NCI-H345 treated with DMSO at 0.1 percent for 48 hours (cell line): Measurements from ENCODE around the gene FBXO46.

ENCODE experiments used
- DNase-seq: peaks from one replicate; lab custom pipeline; 2025; ENCODE audit not compliant: unreplicated experiment; lab: John Stamatoyannopoulos, UW

Gene FBXO46

GRCh38 chr19:45730368-45731288 lies at the start of gene FBXO46:
FBXO46 (minus strand) TSS chr19:45730896; CDS start chr19:45713495, 17,401 bp downstream.
- DNase-seq = peak; percentile 92

- DNase-seq = no peak
These were observed 49.4 kb upstream of the FBXO46 start for GRCh38 chr19:45780146-45780447.

DNA sequence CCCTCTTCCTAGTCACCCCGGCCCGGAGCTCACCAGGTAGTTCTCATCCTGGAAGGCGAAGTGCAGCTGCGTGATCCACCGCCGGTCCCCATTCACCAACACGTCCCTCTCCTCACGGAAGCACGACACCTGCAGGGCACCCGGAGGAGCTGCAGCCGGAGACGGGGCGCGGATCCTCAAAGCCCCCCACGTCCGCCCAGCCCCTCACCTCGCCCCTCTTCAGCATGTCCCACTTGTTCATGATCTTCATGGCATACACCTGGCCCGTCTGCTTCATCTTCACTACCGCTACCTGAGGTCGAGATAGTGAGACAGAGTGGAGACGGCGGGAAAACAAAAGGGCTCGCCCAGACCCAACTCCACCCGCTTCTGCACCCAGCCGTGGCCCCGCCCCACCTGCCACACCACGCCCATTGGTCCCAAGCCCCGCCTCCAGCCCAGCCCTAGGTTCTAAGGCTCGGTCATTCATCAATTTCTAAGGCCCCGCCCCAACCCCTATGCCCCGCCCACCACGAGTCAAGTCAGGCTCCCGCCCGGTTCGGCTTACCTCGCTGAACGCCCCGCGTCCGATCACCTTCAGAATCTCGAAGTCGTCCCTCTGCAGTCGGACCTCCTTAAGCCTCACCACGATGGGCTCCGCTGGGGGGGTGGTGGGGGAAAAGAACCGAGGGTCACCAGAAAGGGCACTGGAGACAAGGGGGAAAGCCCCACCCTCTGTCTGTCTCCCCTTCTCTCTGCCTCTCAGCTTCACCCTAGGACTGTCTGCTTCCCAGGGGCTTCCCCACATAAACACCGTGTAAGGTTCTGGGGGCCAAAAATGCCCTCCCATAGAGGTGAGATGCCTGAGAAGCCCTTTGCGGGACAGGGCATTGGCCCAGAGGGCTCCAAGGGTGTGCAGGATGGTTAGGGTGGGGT lies 48.8 kb upstream of the FBXO46 start:
- DNase-seq = peak; percentile 50

- DNase-seq = no peak
These were observed 47.4 kb upstream of the FBXO46 start for GRCh38 chr19:45778010-45778661.

GRCh38 chr19:45777395-45777961 lies 46.8 kb upstream of the FBXO46 start:
- no peak for DNase-seq

DNA sequence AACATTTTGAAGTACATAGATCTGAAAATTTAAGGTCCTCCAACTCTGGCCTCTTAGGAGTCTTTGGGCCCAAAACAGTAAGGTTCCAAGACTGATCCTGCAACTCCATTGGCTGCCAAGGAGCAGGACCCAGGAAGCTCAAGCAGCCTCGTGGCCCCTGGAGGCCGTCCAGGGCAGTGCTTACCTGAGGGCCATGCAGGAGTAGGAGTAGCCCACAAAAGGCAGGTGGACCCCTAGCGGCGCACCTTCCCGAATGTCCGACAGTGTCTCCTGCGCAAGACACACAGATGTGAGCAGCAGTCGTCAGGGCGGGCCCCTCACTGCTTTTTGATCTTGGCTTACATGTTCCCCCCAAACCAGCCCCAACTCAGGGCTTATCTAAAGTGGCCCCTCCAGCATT lies 44.1 kb upstream of the FBXO46 start:
- DNase-seq = no peak

- DNase-seq = no peak
These were observed 42.7 kb upstream of the FBXO46 start for GRCh38 chr19:45773384-45773783.

DNA sequence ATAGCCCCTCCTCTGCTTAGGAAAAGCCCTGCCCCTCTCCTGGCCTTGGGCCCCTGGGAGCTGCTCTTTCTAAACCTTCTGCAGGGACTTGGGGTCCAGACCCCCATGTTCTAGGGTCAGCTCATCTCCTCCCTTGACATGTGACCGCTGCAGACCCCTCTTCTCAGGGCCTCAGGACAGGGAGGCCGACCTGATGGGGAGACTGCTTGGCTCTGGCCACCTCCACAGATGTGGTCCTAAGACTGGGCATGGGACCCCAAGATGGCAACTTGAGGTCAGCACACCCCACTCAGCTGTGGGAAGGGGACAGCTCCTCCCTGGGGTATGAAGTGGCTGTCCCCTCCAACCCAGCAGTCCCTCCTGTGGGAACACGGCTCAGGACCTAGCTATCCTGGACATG lies 42.2 kb upstream of the FBXO46 start:
- DNase-seq = no peak

DNA sequence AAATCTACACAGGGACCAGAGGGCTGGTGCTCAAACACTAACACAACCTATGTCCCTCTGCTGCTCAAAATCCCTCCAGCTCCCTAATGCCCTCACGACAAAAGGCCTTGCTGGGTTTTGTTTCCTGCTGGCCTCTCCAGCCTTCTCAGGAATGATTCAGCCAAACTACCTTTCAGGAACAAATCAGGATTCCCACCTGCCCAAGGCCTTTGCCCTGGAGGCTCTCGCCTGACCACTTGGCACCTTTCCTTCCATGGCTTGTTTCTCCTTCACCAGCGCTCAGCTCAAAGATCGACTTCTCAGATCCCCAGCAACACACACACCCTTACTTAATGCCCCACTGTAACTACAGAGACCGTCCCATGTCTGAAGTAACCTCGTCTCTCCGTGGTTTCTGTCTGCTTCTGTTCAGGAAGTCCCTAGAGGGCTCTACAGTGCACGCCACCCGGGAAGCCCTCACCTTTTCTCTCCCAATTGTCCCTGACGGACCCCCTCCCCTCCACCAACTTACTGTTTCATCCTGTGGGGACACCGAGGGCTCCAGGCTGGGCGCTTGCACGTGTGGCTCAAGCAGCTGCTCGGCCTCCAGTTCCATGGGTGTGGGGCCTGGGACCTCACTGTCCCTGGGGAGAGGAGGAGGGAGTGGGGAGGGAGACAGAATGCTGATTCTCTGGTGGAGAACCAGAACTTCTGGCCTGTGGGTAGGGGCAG lies 41.6 kb upstream of the FBXO46 start:
- DNase-seq = no peak

- DNase-seq = no peak
These were observed 40.7 kb upstream of the FBXO46 start for GRCh38 chr19:45771311-45771933.

GRCh38 chr19:45770192-45771101 lies 39.8 kb upstream of the FBXO46 start:
- DNase-seq = peak; percentile 88

DNA sequence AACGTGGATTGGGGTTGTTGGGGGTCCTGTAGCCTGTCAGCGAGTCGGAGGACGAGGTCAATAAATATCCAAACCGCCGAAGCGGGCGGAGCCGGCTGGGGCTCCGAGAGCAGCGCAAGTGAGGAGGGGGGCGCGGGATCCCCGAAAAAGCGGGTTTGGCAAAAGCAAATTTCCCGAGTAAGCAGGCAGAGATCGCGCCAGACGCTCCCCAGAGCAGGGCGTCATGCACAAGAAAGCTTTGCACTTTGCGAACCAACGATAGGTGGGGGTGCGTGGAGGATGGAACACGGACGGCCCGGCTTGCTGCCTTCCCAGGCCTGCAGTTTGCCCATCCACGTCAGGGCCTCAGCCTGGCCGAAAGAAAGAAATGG lies 39.1 kb upstream of the FBXO46 start:
- DNase-seq = no peak

DNA sequence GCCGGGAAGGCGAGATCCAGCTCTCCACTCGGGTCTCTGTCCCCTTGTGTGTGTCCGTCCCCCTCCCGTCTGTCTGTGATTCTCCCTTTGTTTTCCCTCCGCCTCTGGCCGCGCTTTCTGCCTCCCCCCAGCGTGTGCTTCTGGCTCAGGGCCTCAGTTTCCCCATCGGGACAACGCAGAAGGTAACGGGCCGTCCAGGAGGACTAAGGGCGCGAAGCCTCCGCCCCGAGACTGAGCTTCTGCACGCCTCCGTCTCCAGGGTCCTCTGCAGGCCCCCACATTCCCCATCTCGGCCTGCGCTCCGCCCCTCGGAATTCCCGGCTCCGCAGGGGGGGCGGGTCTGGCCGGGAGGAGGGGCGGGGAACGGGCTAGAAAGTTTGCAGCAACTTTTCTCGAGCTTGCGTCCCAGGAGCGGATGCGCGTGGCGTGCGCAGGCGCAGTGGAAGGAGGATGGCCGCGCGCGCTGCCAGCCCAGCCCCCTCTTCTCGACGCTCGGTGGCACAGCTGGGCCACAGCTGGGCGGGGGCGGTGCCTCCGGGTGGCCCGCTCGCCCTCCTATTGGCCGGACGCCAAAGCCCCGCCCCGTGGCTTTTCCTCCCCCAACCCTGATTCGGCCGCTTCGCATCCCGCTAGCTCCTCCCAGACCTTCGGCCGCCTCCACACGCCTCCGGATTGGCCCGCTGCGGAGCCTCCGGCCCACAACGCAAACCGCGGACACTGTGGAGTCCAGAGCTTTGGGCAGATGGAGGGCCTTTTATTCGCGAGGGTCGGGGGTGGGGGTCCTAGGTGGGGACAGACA lies 38.5 kb upstream of the FBXO46 start, which contains the start of gene SIX5:
Gene SIX5, minus strand, starts transcription at position 269 of the 799 bp plus-strand sequence. CDS start 408 bp downstream, outside the sequence.
- DNase-seq = peak; percentile 80

DNA sequence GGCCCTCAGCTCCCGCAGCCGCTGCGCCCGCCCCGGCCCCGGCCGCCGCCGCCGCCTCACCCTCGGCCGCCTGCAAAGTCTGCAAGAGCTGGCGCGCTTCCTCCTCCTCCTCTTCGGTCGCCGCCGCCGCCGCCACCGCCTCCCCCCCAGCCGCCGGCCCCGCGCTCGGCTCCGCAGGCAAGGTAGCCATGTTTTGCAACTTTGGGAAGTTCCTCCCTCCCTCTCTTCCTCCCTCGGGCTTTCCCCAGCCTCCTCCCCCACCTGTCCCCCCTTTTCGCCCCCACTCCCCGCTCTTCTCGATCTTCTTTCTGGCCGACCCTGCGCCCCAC lies 37.9 kb upstream of the FBXO46 start:
- DNase-seq = no peak

DNA sequence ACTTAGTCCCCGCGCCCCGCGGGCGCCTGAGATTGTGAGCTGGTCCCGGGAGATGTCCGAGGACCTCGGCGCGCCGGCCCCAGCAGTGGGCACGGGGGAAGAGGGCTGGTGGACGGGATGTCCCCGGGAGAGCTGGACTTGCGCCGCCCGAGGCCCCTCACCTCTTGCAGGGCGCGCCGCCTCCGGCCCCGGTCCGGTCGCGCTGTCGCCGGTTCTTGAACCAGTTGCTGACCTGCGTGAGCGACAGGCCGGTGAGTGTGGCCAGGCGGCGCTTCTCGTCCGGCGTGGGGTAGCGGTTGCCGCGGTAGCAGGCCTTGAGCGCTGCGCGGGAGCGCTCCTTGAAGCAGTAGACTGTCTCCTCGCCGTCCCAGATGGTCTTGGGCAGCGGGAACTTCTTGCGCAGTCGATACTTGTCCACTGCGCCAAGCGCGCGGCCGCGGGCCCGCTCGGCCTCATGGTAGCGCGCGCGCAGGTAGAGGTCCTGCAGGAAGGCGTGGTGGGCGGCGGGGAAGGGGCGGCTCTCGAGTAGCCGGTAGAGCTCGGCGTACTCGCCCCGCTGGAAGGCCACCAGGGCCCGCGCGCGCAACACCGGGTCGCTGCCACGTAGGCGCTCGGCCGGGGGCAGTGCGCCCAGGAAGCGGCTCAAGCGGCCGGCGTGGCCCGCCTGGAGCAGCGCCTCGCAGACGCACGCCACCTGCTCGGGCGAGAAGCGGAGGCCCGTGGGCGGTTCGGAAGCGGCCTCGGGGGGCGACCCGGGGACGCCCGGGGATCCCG lies 37.4 kb upstream of the FBXO46 start:
- DNase-seq = no peak

- no peak for DNase-seq
These were observed 36.7 kb upstream of the FBXO46 start for GRCh38 chr19:45767410-45767880.

GRCh38 chr19:45766869-45767346 lies 36.2 kb upstream of the FBXO46 start:
- no peak for DNase-seq
